ENCODE results near the gene FUT4. TPM values are rescaled to one million over a fixed set of nuclear protein-coding genes. Genes with fewer than 3 reads are reported as not detected.

Gene FUT4
- total and polyA plus RNA-seq, 8 donors, result 0.58 to 19.7 (median 4.5) TPM

DNA sequence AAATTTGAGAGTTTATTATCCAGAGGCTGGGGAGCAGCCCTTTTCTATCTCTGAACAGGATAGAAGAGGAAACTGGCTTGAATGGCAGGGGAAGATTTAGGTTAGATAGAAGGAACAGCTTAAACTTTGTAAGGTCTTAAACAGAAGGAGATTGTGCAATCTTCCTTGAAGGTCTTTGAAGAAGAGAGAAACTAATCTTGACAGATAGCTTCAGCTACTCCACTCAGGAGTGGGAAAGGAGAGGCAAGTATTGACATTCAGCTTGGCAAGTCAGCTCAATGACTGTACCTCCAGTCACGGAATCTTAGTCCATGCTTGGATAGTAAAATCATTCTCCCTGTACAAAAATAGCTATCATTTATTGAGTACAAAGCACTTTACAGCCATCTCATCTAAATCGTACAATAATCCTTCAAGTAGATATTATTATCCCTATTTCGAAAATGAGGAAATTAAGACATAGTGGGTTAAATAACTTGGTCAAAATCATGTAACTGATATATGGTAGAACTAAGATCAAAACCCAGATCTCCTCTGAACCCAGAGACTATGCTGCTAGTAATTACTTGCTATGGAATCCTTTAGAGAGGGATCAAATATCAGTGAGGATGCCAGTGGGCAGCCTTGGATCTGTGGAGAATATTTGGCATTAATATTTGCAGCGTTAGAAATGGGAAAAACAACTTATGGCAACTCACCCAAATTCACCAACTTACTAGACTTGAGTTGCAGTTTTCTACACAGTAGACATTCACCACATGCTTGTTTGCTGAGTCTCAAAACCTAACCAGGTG is 16.9 kb upstream of the FUT4 start:
- WGBS, 5 donors, result 69 to 78% (median 72%) methylated on average over 4 of the region's 4 CpGs
- intact Hi-C loops (cut with DNase I; ENCODE audit: low total_unique reads), result no loop called here
- TF ChIP-seq, protein P1, sequence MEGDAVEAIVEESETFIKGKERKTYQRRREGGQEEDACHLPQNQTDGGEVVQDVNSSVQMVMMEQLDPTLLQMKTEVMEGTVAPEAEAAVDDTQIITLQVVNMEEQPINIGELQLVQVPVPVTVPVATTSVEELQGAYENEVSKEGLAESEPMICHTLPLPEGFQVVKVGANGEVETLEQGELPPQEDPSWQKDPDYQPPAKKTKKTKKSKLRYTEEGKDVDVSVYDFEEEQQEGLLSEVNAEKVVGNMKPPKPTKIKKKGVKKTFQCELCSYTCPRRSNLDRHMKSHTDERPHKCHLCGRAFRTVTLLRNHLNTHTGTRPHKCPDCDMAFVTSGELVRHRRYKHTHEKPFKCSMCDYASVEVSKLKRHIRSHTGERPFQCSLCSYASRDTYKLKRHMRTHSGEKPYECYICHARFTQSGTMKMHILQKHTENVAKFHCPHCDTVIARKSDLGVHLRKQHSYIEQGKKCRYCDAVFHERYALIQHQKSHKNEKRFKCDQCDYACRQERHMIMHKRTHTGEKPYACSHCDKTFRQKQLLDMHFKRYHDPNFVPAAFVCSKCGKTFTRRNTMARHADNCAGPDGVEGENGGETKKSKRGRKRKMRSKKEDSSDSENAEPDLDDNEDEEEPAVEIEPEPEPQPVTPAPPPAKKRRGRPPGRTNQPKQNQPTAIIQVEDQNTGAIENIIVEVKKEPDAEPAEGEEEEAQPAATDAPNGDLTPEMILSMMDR (IDR thresholded peaks at IDR 0.05), result no peak

DNA sequence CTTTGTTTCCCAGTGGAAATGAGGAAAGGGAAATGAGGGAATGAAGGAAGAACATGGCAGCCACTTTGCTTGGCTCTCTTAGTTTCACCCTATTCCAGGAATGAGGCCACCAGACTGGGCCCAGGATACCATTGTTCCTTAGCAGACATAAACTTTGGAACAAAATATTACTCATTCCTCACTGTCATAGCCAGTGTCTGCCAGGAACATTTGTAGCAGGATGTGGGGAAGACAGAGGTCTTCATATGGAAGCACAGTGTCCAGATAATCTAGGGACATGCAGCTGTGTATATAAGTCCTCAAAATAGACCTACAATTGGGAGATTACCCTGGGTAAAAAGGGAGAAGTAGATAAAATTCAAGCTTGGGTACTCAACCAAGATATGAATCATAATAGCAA is 15.2 kb upstream of the FUT4 start:
- no peak for DNase-seq
- Histone ChIP-seq H3K4me1 (peaks cover 0 to 14% (median 8%) of the 10 kb centered on the region in 4 donors), H3K4me3 (no peak overlapping the region), H3K27me3 (no peaks in the 10 kb centered on the region), H3K27ac (no peak overlapping the region), H3K36me3 (no peaks in the 10 kb centered on the region), H3K9me3 (no peaks in the 10 kb centered on the region)
- intact Hi-C loops (cut with DNase I; ENCODE audit: low total_unique reads), result no loop called here
- no peak for TF ChIP-seq POLR2AphosphoS5 (IDR thresholded peaks at IDR 0.05)
- no peak for TF ChIP-seq EP300 (IDR thresholded peaks at IDR 0.05)

More for the DNA sequence above, 16.9 kb upstream of the FUT4 start:
- Histone ChIP-seq H3K36me3 (no peaks in the 10 kb centered on the region), H3K4me3 (no peak overlapping the region), H3K4me1 (peaks cover 0 to 14% (median 8%) of the 10 kb centered on the region in 4 donors), H3K9me3 (no peaks in the 10 kb centered on the region), H3K27me3 (no peaks in the 10 kb centered on the region), H3K27ac (no peak overlapping the region)
- DNase-seq, result no peak

DNA sequence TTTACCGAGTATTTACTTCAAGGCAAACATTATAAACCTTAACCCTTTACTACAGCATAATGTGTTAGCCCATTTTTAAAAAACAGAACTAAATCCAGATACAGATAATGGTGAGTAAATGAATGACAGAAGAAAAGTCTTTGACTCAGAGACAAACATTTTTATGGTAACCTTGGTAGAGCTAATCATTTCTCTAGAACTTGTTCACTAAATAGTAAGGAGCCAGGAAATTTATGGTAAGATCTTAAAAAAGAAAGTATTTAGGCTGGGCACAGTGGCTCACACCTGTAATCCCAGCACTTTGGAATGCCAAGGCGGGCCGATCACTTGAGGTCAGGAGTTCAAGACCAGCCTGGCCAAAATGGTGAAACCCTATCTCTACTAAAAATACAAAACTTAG is 11.5 kb upstream of the FUT4 start:
- no peak overlapping the region for H3K4me3 ChIP-seq
- intact Hi-C loops (cut with DNase I; ENCODE audit: low total_unique reads), result no loop called here
- no peak for TF ChIP-seq POLR2A (IDR thresholded peaks at IDR 0.05)
- TF ChIP-seq POLR2AphosphoS5 (IDR thresholded peaks at IDR 0.05), result no peak
- no peak for TF ChIP-seq EP300 (IDR thresholded peaks at IDR 0.05)
- TF ChIP-seq, protein P1 (IDR thresholded peaks at IDR 0.05), result no peak
- 85 to 90% (median 89%) methylated on average over 3 of the region's 3 CpGs for WGBS, 5 donors
- DNase-seq, result no peak
- peaks cover 0 to 8% (median 6%) of the 10 kb centered on the region in 4 donors for H3K4me1 ChIP-seq
- H3K27me3 ChIP-seq, result no peaks in the 10 kb centered on the region
- no peaks in the 10 kb centered on the region for H3K36me3 ChIP-seq
- no peaks in the 10 kb centered on the region for H3K9me3 ChIP-seq
- H3K27ac ChIP-seq, result no peak overlapping the region

DNA sequence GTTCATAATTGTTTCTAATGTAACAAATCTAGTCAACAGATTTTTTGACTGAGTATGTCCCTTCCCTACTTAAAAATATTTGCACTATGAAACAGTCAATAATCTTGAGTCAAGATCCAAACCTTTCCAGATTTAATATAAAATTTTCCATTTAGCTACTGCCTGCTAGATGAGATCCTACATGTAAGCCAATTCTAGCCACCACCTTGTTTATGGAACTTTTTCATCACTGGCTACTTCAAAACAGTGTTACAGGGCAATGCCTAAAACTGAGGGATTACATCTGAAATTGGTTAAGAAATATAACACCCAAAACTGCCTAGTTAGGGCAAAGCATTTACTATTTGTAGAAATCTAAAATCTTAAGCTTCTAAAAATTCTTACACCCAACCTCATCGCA is 10.5 kb upstream of the FUT4 start:
- H3K27ac ChIP-seq, result no peak overlapping the region
- TF ChIP-seq POLR2A (IDR thresholded peaks at IDR 0.05) (no peak), EP300 (IDR thresholded peaks at IDR 0.05) (no peak), POLR2AphosphoS5 (IDR thresholded peaks at IDR 0.05) (no peak)
- TF ChIP-seq, protein P1 (IDR thresholded peaks at IDR 0.05), result no peak
- H3K27me3 ChIP-seq, result no peaks in the 10 kb centered on the region
- no peaks in the 10 kb centered on the region for H3K9me3 ChIP-seq
- 85 to 98% (median 88%) methylated on average over 1 of the region's 1 CpG for WGBS, 5 donors
- no peak overlapping the region for H3K4me3 ChIP-seq
- intact Hi-C loops (cut with DNase I; ENCODE audit: low total_unique reads), result no loop called here
- H3K4me1 ChIP-seq, result peaks cover 0 to 14% (median 8%) of the 10 kb centered on the region in 4 donors
- H3K36me3 ChIP-seq, result no peaks in the 10 kb centered on the region
- no peak for DNase-seq

Data from stomach (tissue), 9 donors.